ENCODE measurements around the gene IL18. TPM values are rescaled to one million over a fixed set of nuclear protein-coding genes. Genes with fewer than 3 reads are reported as not detected.

IL18 gene
- total and polyA plus RNA-seq, 2 experiments from 2014 or later, result 0.28 to 1.7 TPM

DNA sequence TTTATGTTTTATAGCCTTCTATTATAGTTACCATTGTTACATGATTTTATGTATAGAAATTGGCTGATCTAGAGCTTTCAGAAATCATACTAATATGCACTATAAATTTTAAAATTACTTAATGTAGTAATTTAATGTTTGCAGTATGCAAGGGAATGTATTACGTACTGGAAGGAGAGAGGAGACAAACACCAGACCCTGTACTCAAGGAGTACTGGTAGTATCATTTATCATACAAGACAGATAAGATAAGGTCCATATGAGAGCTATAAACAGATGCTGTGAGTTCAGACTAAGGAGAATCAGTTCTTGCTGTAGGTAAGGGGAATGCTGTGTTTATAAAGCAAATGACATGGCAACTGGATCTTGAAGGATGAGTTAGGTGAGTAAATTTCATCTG lies 12.2 kb upstream of the IL18 start:
- Mint-ChIP-seq H3K27ac (no peak overlapping the region), H3K9me3 (no peaks in the 10 kb centered on the region), H3K4me3 (no peak overlapping the region), H3K27me3 (ENCODE audit: insufficient read depth, low read depth, poor library complexity) (peaks cover 4% of the 10 kb centered on the region), H3K36me3 (ENCODE audit: low read depth) (no peaks in the 10 kb centered on the region; the same call in 2 of the 3 replicates), H3K4me1 (no peaks in the 10 kb centered on the region; the same call in 2 of the 3 replicates)
- no peak overlapping the region for H3K4me3 ChIP-seq
- H3F3A ChIP-seq (replicated peaks; ENCODE audit: low read depth), result no peaks in the 10 kb centered on the region
- no peak for DNase-seq (ENCODE audit: low spot score)
- H3K4me2 ChIP-seq, result no peak overlapping the region
- no peaks in the 10 kb centered on the region for H3K79me2 ChIP-seq (replicated peaks; ENCODE audit: insufficient read depth)
- no peak for TF ChIP-seq EZH2phosphoT487 (IDR thresholded peaks at IDR 0.05; ENCODE audit: unreplicated experiment)
- ATAC-seq, result no peak
- H2AFZ ChIP-seq, result no peak overlapping the region
- no peaks in the 10 kb centered on the region for H3K36me3 ChIP-seq (ENCODE audit: insufficient read depth)
- no peak overlapping the region for H3K27ac ChIP-seq (ENCODE audit: low read depth)
- H3K4me1 ChIP-seq (ENCODE audit: insufficient read depth), result no peaks in the 10 kb centered on the region; the same call in 1 of the 2 replicates
- H3K27me3 ChIP-seq (ENCODE audit: insufficient read depth), result no peaks in the 10 kb centered on the region
- no peaks in the 10 kb centered on the region for H3K9me2 ChIP-seq (ENCODE audit: insufficient read depth)
- H4K20me1 ChIP-seq (replicated peaks; ENCODE audit: insufficient read depth), result no peaks in the 10 kb centered on the region

DNA sequence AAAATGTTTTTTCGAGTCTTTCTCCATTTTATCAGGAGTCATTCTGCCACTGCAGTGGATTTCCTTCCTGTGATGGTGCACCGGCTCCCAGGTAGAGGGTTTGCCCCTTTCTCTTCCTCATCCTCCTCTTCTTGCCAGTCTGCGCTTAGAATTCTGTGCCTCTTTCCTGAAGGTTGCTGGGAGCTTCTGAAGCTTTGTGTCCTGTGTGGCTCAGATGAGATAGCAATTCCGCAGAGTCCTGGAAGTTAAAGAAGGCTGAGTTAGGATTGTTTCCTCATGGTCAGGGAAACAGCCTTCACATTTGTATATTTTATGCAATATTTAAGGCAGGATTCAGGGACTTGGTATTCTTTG lies 11.7 kb upstream of the IL18 start:
- no peak overlapping the region for H3K27ac Mint-ChIP-seq
- ATAC-seq, result no peak
- H3K36me3 Mint-ChIP-seq (ENCODE audit: low read depth), result no peaks in the 10 kb centered on the region

DNA sequence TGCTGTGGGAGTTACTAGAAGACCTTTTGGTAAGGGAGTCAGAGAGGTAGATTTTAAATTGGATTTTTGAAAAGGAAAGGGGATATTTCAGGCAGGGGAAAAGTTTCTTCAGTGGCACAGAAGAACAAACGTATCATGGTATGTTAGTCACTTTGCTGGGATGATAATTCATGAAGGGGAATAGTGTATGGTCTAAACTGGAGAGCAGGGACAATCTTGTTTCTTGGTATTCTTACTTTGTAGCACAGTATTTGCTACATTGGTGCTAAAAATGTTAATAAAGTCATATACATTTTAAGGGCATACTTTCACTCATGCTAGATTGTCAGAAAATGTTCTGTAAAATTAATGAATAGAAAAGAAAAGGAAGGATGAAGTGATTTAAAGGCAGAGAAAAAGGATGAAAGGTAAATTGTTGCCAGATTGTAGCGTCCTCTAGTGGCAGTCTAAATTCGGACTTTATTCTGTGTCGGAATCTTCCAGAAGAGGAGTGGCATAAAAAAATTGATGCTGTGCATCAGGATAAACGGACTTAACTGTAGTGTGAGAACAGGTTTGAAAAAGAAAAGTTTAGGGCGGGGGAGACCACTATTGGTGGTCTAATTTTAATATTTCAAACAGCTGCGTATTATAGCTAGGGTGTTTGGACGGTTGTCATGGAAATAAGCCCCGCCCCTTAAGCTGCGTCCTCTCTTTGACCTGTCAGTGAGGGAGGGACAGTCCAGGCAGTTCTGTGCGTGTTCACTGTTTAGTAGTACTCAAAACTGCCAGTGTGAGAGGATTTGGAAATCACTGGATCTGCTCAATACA lies 11.1 kb upstream of the IL18 start, which contains the start of gene BCO2:
BCO2 (plus strand) TSS at position 724 of the 810 bp plus-strand sequence. CDS start 90 bp downstream, outside the sequence.
- H2AFZ ChIP-seq, result no peak within 1 kb of the TSS
- H3K9me2 ChIP-seq (ENCODE audit: insufficient read depth), result no peaks in the 10 kb centered on the region
- no peaks in the 10 kb centered on the region for H3K36me3 Mint-ChIP-seq (ENCODE audit: low read depth)
- H3K79me2 ChIP-seq (replicated peaks; ENCODE audit: insufficient read depth), result no peaks in the 10 kb centered on the region
- H4K20me1 ChIP-seq (replicated peaks; ENCODE audit: insufficient read depth), result no peaks in the 10 kb centered on the region
- no peak within 1 kb of the TSS for H3K27ac ChIP-seq (ENCODE audit: low read depth)
- no peaks in the 10 kb centered on the region for H3K27me3 ChIP-seq (ENCODE audit: insufficient read depth)
- H3K4me3 Mint-ChIP-seq, result peak within 1 kb of the TSS; percentile 65
- no peaks in the 10 kb centered on the region; the same call in 2 of the 3 replicates for H3K4me1 Mint-ChIP-seq
- peak within 1 kb of the TSS; percentile 72 for H3K27ac Mint-ChIP-seq
- H3K9me3 Mint-ChIP-seq, result no peaks in the 10 kb centered on the region
- no peaks in the 10 kb centered on the region; the same call in 1 of the 2 replicates for H3K4me1 ChIP-seq (ENCODE audit: insufficient read depth)
- ATAC-seq, result peak; percentile 88
- H3K36me3 ChIP-seq (ENCODE audit: insufficient read depth), result no peaks in the 10 kb centered on the region
- peak within 1 kb of the TSS; percentile 71 for H3K4me2 ChIP-seq
- peak; percentile 74 for DNase-seq (ENCODE audit: low spot score)
- TF ChIP-seq, protein P1, sequence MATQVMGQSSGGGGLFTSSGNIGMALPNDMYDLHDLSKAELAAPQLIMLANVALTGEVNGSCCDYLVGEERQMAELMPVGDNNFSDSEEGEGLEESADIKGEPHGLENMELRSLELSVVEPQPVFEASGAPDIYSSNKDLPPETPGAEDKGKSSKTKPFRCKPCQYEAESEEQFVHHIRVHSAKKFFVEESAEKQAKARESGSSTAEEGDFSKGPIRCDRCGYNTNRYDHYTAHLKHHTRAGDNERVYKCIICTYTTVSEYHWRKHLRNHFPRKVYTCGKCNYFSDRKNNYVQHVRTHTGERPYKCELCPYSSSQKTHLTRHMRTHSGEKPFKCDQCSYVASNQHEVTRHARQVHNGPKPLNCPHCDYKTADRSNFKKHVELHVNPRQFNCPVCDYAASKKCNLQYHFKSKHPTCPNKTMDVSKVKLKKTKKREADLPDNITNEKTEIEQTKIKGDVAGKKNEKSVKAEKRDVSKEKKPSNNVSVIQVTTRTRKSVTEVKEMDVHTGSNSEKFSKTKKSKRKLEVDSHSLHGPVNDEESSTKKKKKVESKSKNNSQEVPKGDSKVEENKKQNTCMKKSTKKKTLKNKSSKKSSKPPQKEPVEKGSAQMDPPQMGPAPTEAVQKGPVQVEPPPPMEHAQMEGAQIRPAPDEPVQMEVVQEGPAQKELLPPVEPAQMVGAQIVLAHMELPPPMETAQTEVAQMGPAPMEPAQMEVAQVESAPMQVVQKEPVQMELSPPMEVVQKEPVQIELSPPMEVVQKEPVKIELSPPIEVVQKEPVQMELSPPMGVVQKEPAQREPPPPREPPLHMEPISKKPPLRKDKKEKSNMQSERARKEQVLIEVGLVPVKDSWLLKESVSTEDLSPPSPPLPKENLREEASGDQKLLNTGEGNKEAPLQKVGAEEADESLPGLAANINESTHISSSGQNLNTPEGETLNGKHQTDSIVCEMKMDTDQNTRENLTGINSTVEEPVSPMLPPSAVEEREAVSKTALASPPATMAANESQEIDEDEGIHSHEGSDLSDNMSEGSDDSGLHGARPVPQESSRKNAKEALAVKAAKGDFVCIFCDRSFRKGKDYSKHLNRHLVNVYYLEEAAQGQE (IDR thresholded peaks at IDR 0.05; ENCODE audit: unreplicated experiment), result no peak
- TF ChIP-seq, protein P2, sequence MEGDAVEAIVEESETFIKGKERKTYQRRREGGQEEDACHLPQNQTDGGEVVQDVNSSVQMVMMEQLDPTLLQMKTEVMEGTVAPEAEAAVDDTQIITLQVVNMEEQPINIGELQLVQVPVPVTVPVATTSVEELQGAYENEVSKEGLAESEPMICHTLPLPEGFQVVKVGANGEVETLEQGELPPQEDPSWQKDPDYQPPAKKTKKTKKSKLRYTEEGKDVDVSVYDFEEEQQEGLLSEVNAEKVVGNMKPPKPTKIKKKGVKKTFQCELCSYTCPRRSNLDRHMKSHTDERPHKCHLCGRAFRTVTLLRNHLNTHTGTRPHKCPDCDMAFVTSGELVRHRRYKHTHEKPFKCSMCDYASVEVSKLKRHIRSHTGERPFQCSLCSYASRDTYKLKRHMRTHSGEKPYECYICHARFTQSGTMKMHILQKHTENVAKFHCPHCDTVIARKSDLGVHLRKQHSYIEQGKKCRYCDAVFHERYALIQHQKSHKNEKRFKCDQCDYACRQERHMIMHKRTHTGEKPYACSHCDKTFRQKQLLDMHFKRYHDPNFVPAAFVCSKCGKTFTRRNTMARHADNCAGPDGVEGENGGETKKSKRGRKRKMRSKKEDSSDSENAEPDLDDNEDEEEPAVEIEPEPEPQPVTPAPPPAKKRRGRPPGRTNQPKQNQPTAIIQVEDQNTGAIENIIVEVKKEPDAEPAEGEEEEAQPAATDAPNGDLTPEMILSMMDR (conservative IDR thresholded peaks at IDR 0.05; ENCODE audit: low read depth in 2 of 2), result peak; percentile 87 to 100
- H3F3A ChIP-seq (replicated peaks; ENCODE audit: low read depth), result no peaks in the 10 kb centered on the region
- H3K4me3 ChIP-seq, result peak within 1 kb of the TSS; percentile 43
- H3K27me3 Mint-ChIP-seq (ENCODE audit: insufficient read depth, low read depth, poor library complexity), result peaks cover 2% of the 10 kb centered on the region

More for the DNA sequence above, 11.7 kb upstream of the IL18 start:
- Histone ChIP-seq H3K27me3 (ENCODE audit: insufficient read depth) (no peaks in the 10 kb centered on the region), H3K27ac (ENCODE audit: low read depth) (no peak overlapping the region), H3K4me2 (peak overlapping the region; percentile 71), H3K4me1 (ENCODE audit: insufficient read depth) (no peaks in the 10 kb centered on the region; the same call in 1 of the 2 replicates), H4K20me1 (replicated peaks; ENCODE audit: insufficient read depth) (no peaks in the 10 kb centered on the region), H3K4me3 (peak overlapping the region; percentile 43; the same call in 1 of the 2 replicates), H3F3A (replicated peaks; ENCODE audit: low read depth) (no peaks in the 10 kb centered on the region), H3K36me3 (ENCODE audit: insufficient read depth) (no peaks in the 10 kb centered on the region), H3K9me2 (ENCODE audit: insufficient read depth) (no peaks in the 10 kb centered on the region), H2AFZ (no peak overlapping the region), H3K79me2 (replicated peaks; ENCODE audit: insufficient read depth) (no peaks in the 10 kb centered on the region)
- H3K9me3 Mint-ChIP-seq, result no peaks in the 10 kb centered on the region
- no peak overlapping the region for H3K4me3 Mint-ChIP-seq
- no peaks in the 10 kb centered on the region; the same call in 2 of the 3 replicates for H3K4me1 Mint-ChIP-seq
- no peak for DNase-seq (ENCODE audit: low spot score)
- no peak for TF ChIP-seq CREB1 (CRISPR knock-in tag; IDR thresholded peaks at IDR 0.05; ENCODE audit: low read depth)
- TF ChIP-seq POLR2AphosphoS5 (IDR thresholded peaks at IDR 0.05; ENCODE audit: low read depth), result no peak
- TF ChIP-seq JUNB (IDR thresholded peaks at IDR 0.05; ENCODE audit: unreplicated experiment), result no peak
- TF ChIP-seq EZH2phosphoT487 (IDR thresholded peaks at IDR 0.05; ENCODE audit: unreplicated experiment), result no peak
- peaks cover 4% of the 10 kb centered on the region for H3K27me3 Mint-ChIP-seq (ENCODE audit: insufficient read depth, low read depth, poor library complexity)

Data from GM23338 (cell line).